ENCODE data around the gene OPCML. TPM values are rescaled to one million over a fixed set of nuclear protein-coding genes. Genes with fewer than 3 reads are reported as not detected.

The OPCML gene
- total RNA-seq, 1 experiment from 2014 or later, result 0.07 TPM

- in situ Hi-C loops (cut with HindIII; ENCODE audit: low pct_unique_long_range_greater_than_20kb, low sequenced_read_pairs), result no loop called here
- peak; percentile 4 for DNase-seq (ENCODE audit: low read depth)
These were observed 674.1 kb downstream of the OPCML start for GRCh38 chr11:132858223-132858622.

- in situ Hi-C loops (cut with HindIII; ENCODE audit: low pct_unique_long_range_greater_than_20kb, low sequenced_read_pairs), result no loop called here
- no peak for DNase-seq (ENCODE audit: low read depth)
These were observed 676.3 kb downstream of the OPCML start for GRCh38 chr11:132856032-132856431.

- no peak for DNase-seq (ENCODE audit: low read depth)
- in situ Hi-C loops (cut with HindIII; ENCODE audit: low pct_unique_long_range_greater_than_20kb, low sequenced_read_pairs), result no loop called here
These were observed 676.8 kb downstream of the OPCML start for GRCh38 chr11:132855516-132855915.

- in situ Hi-C loops (cut with HindIII; ENCODE audit: low pct_unique_long_range_greater_than_20kb, low sequenced_read_pairs), result no loop called here
- DNase-seq (ENCODE audit: low read depth), result no peak
These were observed 678.4 kb downstream of the OPCML start for GRCh38 chr11:132853886-132854285.

- no peak for DNase-seq (ENCODE audit: low read depth)
- in situ Hi-C loops (cut with HindIII; ENCODE audit: low pct_unique_long_range_greater_than_20kb, low sequenced_read_pairs), result no loop called here
These were observed 679.9 kb downstream of the OPCML start for GRCh38 chr11:132852361-132852760.

GRCh38 chr11:132851247-132851646 is 681.1 kb downstream of the OPCML start:
- DNase-seq (ENCODE audit: low read depth), result no peak
- in situ Hi-C loops (cut with HindIII; ENCODE audit: low pct_unique_long_range_greater_than_20kb, low sequenced_read_pairs), result no loop called here

GRCh38 chr11:132850266-132850665 is 682.0 kb downstream of the OPCML start:
- in situ Hi-C loops (cut with HindIII; ENCODE audit: low pct_unique_long_range_greater_than_20kb, low sequenced_read_pairs), result no loop called here
- DNase-seq (ENCODE audit: low read depth), result no peak

- DNase-seq (ENCODE audit: low read depth), result no peak
These were observed 684.0 kb downstream of the OPCML start for GRCh38 chr11:132848336-132848735.

GRCh38 chr11:132846075-132846474 is 686.2 kb downstream of the OPCML start:
- in situ Hi-C loops (cut with HindIII; ENCODE audit: low pct_unique_long_range_greater_than_20kb, low sequenced_read_pairs), result no loop called here
- DNase-seq (ENCODE audit: low read depth), result no peak

More at GRCh38 chr11:132848336-132848735, 684.0 kb downstream of the OPCML start:
- in situ Hi-C loops (cut with HindIII; ENCODE audit: low pct_unique_long_range_greater_than_20kb, low sequenced_read_pairs), result no loop called here

GRCh38 chr11:132844956-132845696 is 687.2 kb downstream of the OPCML start:
- no peak for DNase-seq (ENCODE audit: low read depth)
- in situ Hi-C loops (cut with HindIII; ENCODE audit: low pct_unique_long_range_greater_than_20kb, low sequenced_read_pairs), result no loop called here

GRCh38 chr11:132840660-132841059 is 691.6 kb downstream of the OPCML start:
- in situ Hi-C loops (cut with HindIII; ENCODE audit: low pct_unique_long_range_greater_than_20kb, low sequenced_read_pairs), result no loop called here
- DNase-seq (ENCODE audit: low read depth), result no peak

- in situ Hi-C loops (cut with HindIII; ENCODE audit: low pct_unique_long_range_greater_than_20kb, low sequenced_read_pairs), result no loop called here
- no peak for DNase-seq (ENCODE audit: low read depth)
These were observed 692.1 kb downstream of the OPCML start for GRCh38 chr11:132840191-132840590.

- DNase-seq (ENCODE audit: low read depth), result no peak
- in situ Hi-C loops (cut with HindIII; ENCODE audit: low pct_unique_long_range_greater_than_20kb, low sequenced_read_pairs), result no loop called here
These were observed 692.9 kb downstream of the OPCML start for GRCh38 chr11:132839236-132839945.

- DNase-seq (ENCODE audit: low read depth), result no peak
These were observed 693.7 kb downstream of the OPCML start for GRCh38 chr11:132838627-132839026.

GRCh38 chr11:132831272-132831671 is 701.0 kb downstream of the OPCML start:
- in situ Hi-C loops (cut with HindIII; ENCODE audit: low pct_unique_long_range_greater_than_20kb, low sequenced_read_pairs), result no loop called here
- DNase-seq (ENCODE audit: low read depth), result no peak

More at GRCh38 chr11:132838627-132839026, 693.7 kb downstream of the OPCML start:
- in situ Hi-C loops (cut with HindIII; ENCODE audit: low pct_unique_long_range_greater_than_20kb, low sequenced_read_pairs), result no loop called here

- DNase-seq (ENCODE audit: low read depth), result no peak
- in situ Hi-C loops (cut with HindIII; ENCODE audit: low pct_unique_long_range_greater_than_20kb, low sequenced_read_pairs), result no loop called here
These were observed 707.7 kb downstream of the OPCML start for GRCh38 chr11:132824642-132825041.

GRCh38 chr11:132822276-132822675 is 710.0 kb downstream of the OPCML start:
- no peak for DNase-seq (ENCODE audit: low read depth)
- in situ Hi-C loops (cut with HindIII; ENCODE audit: low pct_unique_long_range_greater_than_20kb, low sequenced_read_pairs), result no loop called here

GRCh38 chr11:132821499-132821898 is 710.8 kb downstream of the OPCML start:
- no peak for DNase-seq (ENCODE audit: low read depth)

GRCh38 chr11:132821014-132821413 is 711.3 kb downstream of the OPCML start:
- DNase-seq (ENCODE audit: low read depth), result no peak
- in situ Hi-C loops (cut with HindIII; ENCODE audit: low pct_unique_long_range_greater_than_20kb, low sequenced_read_pairs), result no loop called here

More at GRCh38 chr11:132821499-132821898, 710.8 kb downstream of the OPCML start:
- in situ Hi-C loops (cut with HindIII; ENCODE audit: low pct_unique_long_range_greater_than_20kb, low sequenced_read_pairs), result no loop called here

GRCh38 chr11:132818951-132819350 is 713.4 kb downstream of the OPCML start:
- in situ Hi-C loops (cut with HindIII; ENCODE audit: low pct_unique_long_range_greater_than_20kb, low sequenced_read_pairs), result no loop called here
- DNase-seq (ENCODE audit: low read depth), result no peak
